Measurements from ENCODE around the gene PCK2. TPM values are rescaled to one million over a fixed set of nuclear protein-coding genes. Genes with fewer than 3 reads are reported as not detected.

The PCK2 gene
- total RNA-seq, 1 donor from 2014 or later: 66.0 TPM

GRCh38 chr14:24058951-24059475 is 35.1 kb upstream of the PCK2 start:
- Mint-ChIP-seq H3K36me3 (ENCODE audit: unreplicated experiment) (no peaks in the 10 kb centered on the region), H3K27ac (ENCODE audit: unreplicated experiment) (no peak overlapping the region), H3K4me3 (ENCODE audit: unreplicated experiment) (no peak overlapping the region), H3K9me3 (ENCODE audit: unreplicated experiment) (no peaks in the 10 kb centered on the region), H3K4me1 (ENCODE audit: unreplicated experiment) (no peaks in the 10 kb centered on the region), H3K27me3 (ENCODE audit: unreplicated experiment) (peaks cover 13% of the 10 kb centered on the region)
- DNase-seq (ENCODE audit: extremely low spot score, unreplicated experiment): no peak
- TF ChIP-seq, protein P1, sequence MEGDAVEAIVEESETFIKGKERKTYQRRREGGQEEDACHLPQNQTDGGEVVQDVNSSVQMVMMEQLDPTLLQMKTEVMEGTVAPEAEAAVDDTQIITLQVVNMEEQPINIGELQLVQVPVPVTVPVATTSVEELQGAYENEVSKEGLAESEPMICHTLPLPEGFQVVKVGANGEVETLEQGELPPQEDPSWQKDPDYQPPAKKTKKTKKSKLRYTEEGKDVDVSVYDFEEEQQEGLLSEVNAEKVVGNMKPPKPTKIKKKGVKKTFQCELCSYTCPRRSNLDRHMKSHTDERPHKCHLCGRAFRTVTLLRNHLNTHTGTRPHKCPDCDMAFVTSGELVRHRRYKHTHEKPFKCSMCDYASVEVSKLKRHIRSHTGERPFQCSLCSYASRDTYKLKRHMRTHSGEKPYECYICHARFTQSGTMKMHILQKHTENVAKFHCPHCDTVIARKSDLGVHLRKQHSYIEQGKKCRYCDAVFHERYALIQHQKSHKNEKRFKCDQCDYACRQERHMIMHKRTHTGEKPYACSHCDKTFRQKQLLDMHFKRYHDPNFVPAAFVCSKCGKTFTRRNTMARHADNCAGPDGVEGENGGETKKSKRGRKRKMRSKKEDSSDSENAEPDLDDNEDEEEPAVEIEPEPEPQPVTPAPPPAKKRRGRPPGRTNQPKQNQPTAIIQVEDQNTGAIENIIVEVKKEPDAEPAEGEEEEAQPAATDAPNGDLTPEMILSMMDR (IDR thresholded peaks at IDR 0.05): no peak

DNA sequence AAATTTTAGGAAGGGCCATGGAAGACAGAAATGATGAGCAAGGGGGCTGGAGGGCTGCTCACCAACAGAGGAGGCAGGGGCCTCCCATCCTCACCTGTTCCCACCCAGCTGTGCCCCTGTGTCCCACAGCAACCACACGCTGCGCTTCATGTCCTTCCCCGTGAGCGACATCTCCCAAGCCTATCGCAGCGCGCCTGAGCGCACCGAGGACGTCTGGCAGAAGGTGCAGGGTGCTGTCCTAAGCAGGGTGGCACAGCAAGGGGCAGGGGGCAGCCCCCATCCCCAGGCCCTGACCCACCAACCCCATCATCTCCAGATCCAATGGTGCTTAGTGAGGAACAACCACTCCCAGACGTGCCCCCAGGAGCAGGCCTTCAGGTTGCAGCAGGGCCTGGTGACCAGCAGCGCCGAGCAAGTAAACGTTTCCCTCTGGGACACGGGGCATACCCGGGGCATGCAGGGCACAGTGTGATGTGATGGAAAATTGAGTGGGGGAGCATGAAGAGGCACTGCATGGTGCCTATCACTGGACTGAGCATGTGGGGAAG is 34.2 kb upstream of the PCK2 start:
- no peaks in the 10 kb centered on the region for H3K4me1 Mint-ChIP-seq (ENCODE audit: unreplicated experiment)
- no peak for DNase-seq (ENCODE audit: extremely low spot score, unreplicated experiment)
- no peak overlapping the region for H3K27ac Mint-ChIP-seq (ENCODE audit: unreplicated experiment)
- H3K36me3 Mint-ChIP-seq (ENCODE audit: unreplicated experiment): no peaks in the 10 kb centered on the region
- H3K27me3 Mint-ChIP-seq (ENCODE audit: unreplicated experiment): peaks cover 7% of the 10 kb centered on the region
- TF ChIP-seq, protein P1 (IDR thresholded peaks at IDR 0.05): no peak
- no peak overlapping the region for H3K4me3 Mint-ChIP-seq (ENCODE audit: unreplicated experiment)
- no peaks in the 10 kb centered on the region for H3K9me3 Mint-ChIP-seq (ENCODE audit: unreplicated experiment)

GRCh38 chr14:24060443-24060842 is 33.7 kb upstream of the PCK2 start:
- H3K4me1 Mint-ChIP-seq (ENCODE audit: unreplicated experiment): no peaks in the 10 kb centered on the region
- no peak for DNase-seq (ENCODE audit: extremely low spot score, unreplicated experiment)
- no peak overlapping the region for H3K4me3 Mint-ChIP-seq (ENCODE audit: unreplicated experiment)
- no peak overlapping the region for H3K27ac Mint-ChIP-seq (ENCODE audit: unreplicated experiment)
- H3K9me3 Mint-ChIP-seq (ENCODE audit: unreplicated experiment): no peaks in the 10 kb centered on the region
- TF ChIP-seq, protein P1 (IDR thresholded peaks at IDR 0.05): no peak
- H3K27me3 Mint-ChIP-seq (ENCODE audit: unreplicated experiment): peaks cover 4% of the 10 kb centered on the region
- H3K36me3 Mint-ChIP-seq (ENCODE audit: unreplicated experiment): no peaks in the 10 kb centered on the region

DNA sequence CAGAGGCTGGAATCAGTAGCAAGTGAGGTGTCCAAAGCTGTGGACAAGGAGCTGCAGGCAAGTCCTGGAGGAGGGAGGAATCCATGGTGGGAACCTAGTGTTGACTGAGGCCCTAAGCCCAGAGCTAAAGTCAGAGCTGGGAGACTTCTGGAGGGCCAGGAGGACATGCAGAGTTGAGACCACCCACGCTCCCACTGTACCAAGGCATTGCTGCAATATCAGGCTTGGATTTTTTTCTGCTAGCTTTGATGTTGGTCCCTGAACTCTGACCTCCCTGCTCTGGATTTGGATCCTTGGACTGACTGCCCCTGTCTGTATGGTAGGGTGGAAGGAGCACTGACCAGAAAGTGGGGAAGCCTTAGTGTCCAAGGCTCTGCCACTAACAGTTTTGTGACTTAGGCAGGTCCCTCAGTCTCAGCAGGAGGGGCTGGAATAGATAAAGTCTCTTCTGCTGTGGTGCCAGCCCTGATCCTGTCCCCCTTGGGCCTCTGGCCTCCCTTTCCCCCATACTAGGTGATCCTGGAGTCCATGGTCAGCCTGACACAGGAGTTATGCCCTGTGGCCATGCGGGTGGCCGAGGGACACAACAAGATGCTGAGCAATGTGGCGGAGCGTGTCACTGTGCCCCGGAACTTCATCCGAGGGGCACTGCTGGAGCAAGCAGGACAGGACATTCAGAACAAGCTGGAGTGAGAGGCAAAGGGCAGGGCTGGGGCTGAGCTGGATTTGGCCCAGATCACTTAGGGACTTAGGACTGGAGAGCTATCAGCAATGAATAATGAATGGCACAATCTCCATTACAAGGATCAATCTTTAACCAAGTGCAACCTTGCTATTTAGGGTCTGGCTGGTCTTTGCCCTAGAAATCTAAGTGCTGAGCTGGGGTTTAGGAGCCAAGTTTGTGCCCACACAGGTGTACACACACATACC is 32.9 kb upstream of the PCK2 start:
- DNase-seq (ENCODE audit: extremely low spot score, unreplicated experiment): no peak
- Mint-ChIP-seq H3K9me3 (ENCODE audit: unreplicated experiment) (no peaks in the 10 kb centered on the region), H3K27me3 (ENCODE audit: unreplicated experiment) (peaks cover 4% of the 10 kb centered on the region), H3K36me3 (ENCODE audit: unreplicated experiment) (no peaks in the 10 kb centered on the region), H3K4me1 (ENCODE audit: unreplicated experiment) (no peaks in the 10 kb centered on the region), H3K4me3 (ENCODE audit: unreplicated experiment) (no peak overlapping the region), H3K27ac (ENCODE audit: unreplicated experiment) (no peak overlapping the region)
- TF ChIP-seq, protein P1 (IDR thresholded peaks at IDR 0.05): no peak

All from osteocyte (in vitro differentiated cells).